Neural cell (in vitro differentiated cells): ENCODE results near the gene SUCLG2. TPM values are rescaled to one million over a fixed set of nuclear protein-coding genes. Genes with fewer than 3 reads are reported as not detected.

Experiments
- H2AFZ ChIP-seq: fragments of 200-600, 300-800 bp; sonication (generic), shearing (Covaris generic); 2 replicates; pipeline ENCODE4 v1.6.0; 2014; ENCODE audit warnings: low read depth, mild to moderate bottlenecking, antibody characterized with exemption, low read length, moderate library complexity
- H3F3A ChIP-seq: fragments of 200-600 bp; shearing (Covaris generic); 2 replicates; pipeline ENCODE4 v1.6.1; 2016; ENCODE audit warnings: mild to moderate bottlenecking, moderate library complexity, mixed read lengths, antibody characterized with exemption, low read length; ENCODE audit not compliant: insufficient read depth, poor library complexity, severe bottlenecking
- H3K27ac ChIP-seq: fragments of 200-600, 300-800 bp; sonication (generic), shearing (Covaris generic); 2 replicates; pipeline ENCODE4 v1.5.1; 2014; ENCODE audit warnings: mild to moderate bottlenecking, low read length, moderate library complexity
- H3K27me3 ChIP-seq: fragments of 300-800, 200-600 bp; sonication (generic), shearing (Covaris generic); 2 replicates; pipeline ENCODE4 v1.6.0; 2014; ENCODE audit warnings: mild to moderate bottlenecking, low read depth, low read length, moderate library complexity; ENCODE audit not compliant: insufficient read depth
- H3K36me3 ChIP-seq: fragments of 300-800, 200-600 bp; sonication (generic), shearing (Covaris generic); 2 replicates; pipeline ENCODE4 v1.5.1; 2014; ENCODE audit warnings: mild to moderate bottlenecking, antibody characterized with exemption, low read length, moderate library complexity; ENCODE audit not compliant: insufficient read depth
- H3K4me2 ChIP-seq: fragments of 300-800, 200-600 bp; sonication (generic), shearing (Covaris generic); 2 replicates; pipeline ENCODE4 v1.6.0; 2014; ENCODE audit warnings: mild to moderate bottlenecking, low read length
- H3K4me3 ChIP-seq: fragments of 300-800, 200-600 bp; sonication (generic), shearing (Covaris generic); 2 replicates; pipeline ENCODE4 v1.5.1; 2014; ENCODE audit warnings: mild to moderate bottlenecking, low read length, moderate library complexity
- H3K79me2 ChIP-seq: fragments of 200-600 bp; shearing (Covaris generic); replicated peaks from 2 replicates; pipeline ENCODE4 v1.6.0; 2014; ENCODE audit warnings: mild to moderate bottlenecking, low read length, moderate library complexity; ENCODE audit not compliant: insufficient read depth
- H3K9ac ChIP-seq: fragments of 300-800, 200-600 bp; sonication (generic), shearing (Covaris generic); 2 replicates; pipeline ENCODE4 v1.6.1; 2016; ENCODE audit warnings: mild to moderate bottlenecking, low read length, mixed read lengths
- H3K9me2 ChIP-seq: fragments of 200-600 bp; shearing (Covaris generic); 2 replicates; pipeline ENCODE4 v1.6.1; 2016; ENCODE audit warnings: mild to moderate bottlenecking, low read length, mixed read lengths; ENCODE audit not compliant: insufficient read depth
- H3K9me3 ChIP-seq: fragments of 200-600, 300-800 bp; sonication (generic), shearing (Covaris generic); 2 replicates; pipeline ENCODE4 v1.6.1; 2016; ENCODE audit warnings: mild to moderate bottlenecking, mixed run types, low read length, moderate library complexity, mixed read lengths
- H4K20me1 ChIP-seq: fragments of 200-600 bp; shearing (Covaris generic); 2 replicates; pipeline ENCODE4 v1.6.1; 2016; ENCODE audit warnings: mild to moderate bottlenecking, mixed run types; ENCODE audit not compliant: insufficient read depth
- EP300 ChIP-seq: fragments of 450-650 bp; conservative IDR thresholded peaks from 2 replicates; pipeline ENCODE4 v1.6.1; 2014; ENCODE audit warnings: antibody characterized with exemption, mild to moderate bottlenecking, moderate library complexity; ENCODE audit not compliant: poor library complexity, severe bottlenecking
- EZH2 ChIP-seq: fragments of 200-600, 300-800 bp; shearing (Covaris generic), sonication (generic); IDR thresholded peaks from 2 replicates; pipeline ENCODE4 v1.6.1; 2014; ENCODE audit warnings: antibody characterized with exemption, low read length, borderline replicate concordance, mild to moderate bottlenecking; ENCODE audit not compliant: insufficient read depth, poor library complexity, severe bottlenecking
- MXI1 ChIP-seq: fragments of 450-650 bp; conservative IDR thresholded peaks from 2 replicates; pipeline ENCODE4 v1.6.1; 2014; ENCODE audit warnings: antibody characterized with exemption, mild to moderate bottlenecking; ENCODE audit not compliant: poor library complexity, severe bottlenecking
- POLR2AphosphoS5 ChIP-seq: IDR thresholded peaks from 2 replicates; pipeline ENCODE4 v1.6.1; 2012
- RAD21 ChIP-seq: fragments of 450-650 bp; conservative IDR thresholded peaks from 2 replicates; pipeline ENCODE4 v1.6.1; 2014; ENCODE audit warnings: antibody characterized with exemption, mild to moderate bottlenecking, moderate library complexity
- SMC3 ChIP-seq: fragments of 450-650 bp; conservative IDR thresholded peaks from 2 replicates; pipeline ENCODE4 v1.6.1; 2014; ENCODE audit warnings: antibody characterized with exemption, mild to moderate bottlenecking, moderate library complexity; ENCODE audit not compliant: poor library complexity
- TAF1 ChIP-seq: IDR thresholded peaks from 2 replicates; pipeline ENCODE4 v1.6.1; 2012; ENCODE audit warnings: low read depth
- polyA plus RNA-seq: library from polyadenylated mRNA; depleted of rRNA; stranded (reverse); fragments of >200 nt; gene quantifications from 2 replicates; pipeline ENCODE4 v1.2.3, GENCODE V29; 2014
- TF ChIP-seq, protein P1 (sequence below): fragments of 450-650 bp; IDR thresholded peaks from 2 replicates; pipeline ENCODE4 v1.5.1; 2014; ENCODE audit warnings: antibody characterized with exemption, mild to moderate bottlenecking, moderate library complexity; ENCODE audit not compliant: poor library complexity, severe bottlenecking
- TF ChIP-seq, protein P2 (sequence below): IDR thresholded peaks from 2 replicates; pipeline ENCODE4 v1.6.1; 2012; ENCODE audit warnings: borderline replicate concordance

SUCLG2 gene
- polyA plus RNA-seq, 1 donor from 2014 or later, result 0.15 TPM

DNA sequence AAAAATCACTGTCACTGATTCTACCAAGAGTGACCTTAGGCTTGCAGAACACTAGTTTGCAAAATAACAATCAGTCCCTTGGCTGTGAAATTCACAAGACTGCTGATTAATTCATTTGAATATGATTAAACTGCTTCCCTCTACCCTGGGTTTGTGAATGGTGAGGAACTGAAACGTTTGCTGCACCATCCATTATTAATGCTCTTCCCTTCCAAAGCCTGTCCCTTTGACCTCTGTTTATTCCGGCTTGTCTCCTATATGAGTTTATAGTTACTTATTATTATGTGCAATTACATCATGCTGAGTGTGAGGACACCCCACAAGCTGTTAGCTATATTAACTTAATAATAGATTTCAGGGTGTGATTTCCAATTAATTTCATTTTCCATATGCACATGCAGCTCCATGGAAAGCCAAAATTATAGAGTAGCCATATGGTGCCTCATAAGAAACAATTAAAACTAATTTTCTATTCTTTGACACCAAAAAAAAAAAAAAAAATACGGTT is 96.5 kb downstream of the SUCLG2 start:
- H3K9ac ChIP-seq, result no peak overlapping the region
- TF ChIP-seq SMC3, result no peak
- no peak for TF ChIP-seq RAD21
- TF ChIP-seq, protein P1, sequence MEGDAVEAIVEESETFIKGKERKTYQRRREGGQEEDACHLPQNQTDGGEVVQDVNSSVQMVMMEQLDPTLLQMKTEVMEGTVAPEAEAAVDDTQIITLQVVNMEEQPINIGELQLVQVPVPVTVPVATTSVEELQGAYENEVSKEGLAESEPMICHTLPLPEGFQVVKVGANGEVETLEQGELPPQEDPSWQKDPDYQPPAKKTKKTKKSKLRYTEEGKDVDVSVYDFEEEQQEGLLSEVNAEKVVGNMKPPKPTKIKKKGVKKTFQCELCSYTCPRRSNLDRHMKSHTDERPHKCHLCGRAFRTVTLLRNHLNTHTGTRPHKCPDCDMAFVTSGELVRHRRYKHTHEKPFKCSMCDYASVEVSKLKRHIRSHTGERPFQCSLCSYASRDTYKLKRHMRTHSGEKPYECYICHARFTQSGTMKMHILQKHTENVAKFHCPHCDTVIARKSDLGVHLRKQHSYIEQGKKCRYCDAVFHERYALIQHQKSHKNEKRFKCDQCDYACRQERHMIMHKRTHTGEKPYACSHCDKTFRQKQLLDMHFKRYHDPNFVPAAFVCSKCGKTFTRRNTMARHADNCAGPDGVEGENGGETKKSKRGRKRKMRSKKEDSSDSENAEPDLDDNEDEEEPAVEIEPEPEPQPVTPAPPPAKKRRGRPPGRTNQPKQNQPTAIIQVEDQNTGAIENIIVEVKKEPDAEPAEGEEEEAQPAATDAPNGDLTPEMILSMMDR, result no peak
- TF ChIP-seq EP300, result no peak
- no peak for TF ChIP-seq MXI1
- no peak for TF ChIP-seq POLR2AphosphoS5
- TF ChIP-seq TAF1, result no peak
- TF ChIP-seq, protein P2, sequence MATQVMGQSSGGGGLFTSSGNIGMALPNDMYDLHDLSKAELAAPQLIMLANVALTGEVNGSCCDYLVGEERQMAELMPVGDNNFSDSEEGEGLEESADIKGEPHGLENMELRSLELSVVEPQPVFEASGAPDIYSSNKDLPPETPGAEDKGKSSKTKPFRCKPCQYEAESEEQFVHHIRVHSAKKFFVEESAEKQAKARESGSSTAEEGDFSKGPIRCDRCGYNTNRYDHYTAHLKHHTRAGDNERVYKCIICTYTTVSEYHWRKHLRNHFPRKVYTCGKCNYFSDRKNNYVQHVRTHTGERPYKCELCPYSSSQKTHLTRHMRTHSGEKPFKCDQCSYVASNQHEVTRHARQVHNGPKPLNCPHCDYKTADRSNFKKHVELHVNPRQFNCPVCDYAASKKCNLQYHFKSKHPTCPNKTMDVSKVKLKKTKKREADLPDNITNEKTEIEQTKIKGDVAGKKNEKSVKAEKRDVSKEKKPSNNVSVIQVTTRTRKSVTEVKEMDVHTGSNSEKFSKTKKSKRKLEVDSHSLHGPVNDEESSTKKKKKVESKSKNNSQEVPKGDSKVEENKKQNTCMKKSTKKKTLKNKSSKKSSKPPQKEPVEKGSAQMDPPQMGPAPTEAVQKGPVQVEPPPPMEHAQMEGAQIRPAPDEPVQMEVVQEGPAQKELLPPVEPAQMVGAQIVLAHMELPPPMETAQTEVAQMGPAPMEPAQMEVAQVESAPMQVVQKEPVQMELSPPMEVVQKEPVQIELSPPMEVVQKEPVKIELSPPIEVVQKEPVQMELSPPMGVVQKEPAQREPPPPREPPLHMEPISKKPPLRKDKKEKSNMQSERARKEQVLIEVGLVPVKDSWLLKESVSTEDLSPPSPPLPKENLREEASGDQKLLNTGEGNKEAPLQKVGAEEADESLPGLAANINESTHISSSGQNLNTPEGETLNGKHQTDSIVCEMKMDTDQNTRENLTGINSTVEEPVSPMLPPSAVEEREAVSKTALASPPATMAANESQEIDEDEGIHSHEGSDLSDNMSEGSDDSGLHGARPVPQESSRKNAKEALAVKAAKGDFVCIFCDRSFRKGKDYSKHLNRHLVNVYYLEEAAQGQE, result no peak
- TF ChIP-seq EZH2, result no peak
- H3K4me3 ChIP-seq, result no peak overlapping the region
- H3K27me3 ChIP-seq, result no peaks in the 10 kb centered on the region
- no peak overlapping the region for H2AFZ ChIP-seq
- no peaks in the 10 kb centered on the region for H3K36me3 ChIP-seq
- H3K9me3 ChIP-seq, result no peaks in the 10 kb centered on the region
- no peak overlapping the region for H3K27ac ChIP-seq
- H4K20me1 ChIP-seq, result no peaks in the 10 kb centered on the region
- H3K9me2 ChIP-seq, result no peaks in the 10 kb centered on the region
- no peaks in the 10 kb centered on the region for H3K79me2 ChIP-seq
- H3F3A ChIP-seq, result no peaks in the 10 kb centered on the region
- no peak overlapping the region for H3K4me2 ChIP-seq

DNA sequence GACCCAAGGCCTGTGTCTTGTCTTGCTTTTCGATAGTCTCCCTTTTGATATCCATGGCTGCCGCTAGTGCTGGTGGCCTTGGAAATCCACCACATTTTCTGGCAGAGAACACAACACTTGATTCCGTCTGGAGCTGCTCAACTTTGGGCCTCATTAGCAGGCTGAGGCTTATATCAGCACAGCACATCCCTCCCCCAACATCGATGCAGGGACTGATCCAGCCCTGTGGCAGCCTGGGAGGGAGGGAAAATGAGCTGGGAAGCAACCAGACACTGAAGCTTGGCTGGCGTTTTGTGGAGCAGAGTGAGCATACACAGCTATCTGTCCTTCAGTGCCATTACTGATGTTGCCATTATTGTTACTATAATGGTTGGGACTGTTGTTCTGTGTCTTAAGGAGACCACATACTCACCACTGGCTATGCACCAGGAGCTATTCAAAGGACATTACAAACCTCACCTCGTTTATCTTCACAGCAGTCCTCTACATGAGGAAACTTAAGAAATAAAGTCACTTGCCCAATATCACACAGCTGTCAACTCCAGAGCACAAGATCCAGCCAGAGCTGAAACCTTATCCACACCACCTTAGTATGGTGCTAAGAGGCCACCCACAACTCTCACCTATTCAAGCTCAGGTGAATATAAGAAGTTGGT is 102.9 kb downstream of the SUCLG2 start:
- TF ChIP-seq MXI1 (no peak), RAD21 (no peak), EZH2 (no peak), POLR2AphosphoS5 (no peak), SMC3 (no peak), TAF1 (no peak), EP300 (no peak)
- TF ChIP-seq, protein P1, result no peak
- TF ChIP-seq, protein P2, result no peak
- Histone ChIP-seq H3K9me2 (no peaks in the 10 kb centered on the region), H3K27me3 (no peaks in the 10 kb centered on the region), H3K36me3 (no peaks in the 10 kb centered on the region), H3K4me3 (no peak overlapping the region), H3K9ac (no peak overlapping the region), H3K27ac (no peak overlapping the region), H3K9me3 (no peaks in the 10 kb centered on the region), H3F3A (no peaks in the 10 kb centered on the region), H2AFZ (no peak overlapping the region), H4K20me1 (no peaks in the 10 kb centered on the region), H3K4me2 (no peak overlapping the region), H3K79me2 (no peaks in the 10 kb centered on the region)
